ENCODE results near the gene SLC38A8. TPM values are rescaled to one million over a fixed set of nuclear protein-coding genes. Genes with fewer than 3 reads are reported as not detected.

The SLC38A8 gene
- total RNA-seq, 1 experiment from 2014 or later: not detected

- CTCF ChIA-PET: no interaction called here
- DNase-seq (ENCODE audit: low read depth, low spot score) (no peak), ATAC-seq (no peak)
- intact Hi-C loops (cut with micrococcal nuclease; ENCODE audit: unreplicated experiment): no loop called here
- in situ Hi-C loops (cut with HindIII; ENCODE audit: low pct_unique_long_range_greater_than_20kb, low sequenced_read_pairs): no loop called here
- peaks cover 6% of the 10 kb centered on the region for H3K36me3 ChIP-seq (ENCODE audit: control insufficient read depth, insufficient read depth, low read length)
- no peaks in the 10 kb centered on the region for H3K4me1 ChIP-seq (ENCODE audit: control insufficient read depth, insufficient read depth, low read length)
- POLR2A ChIA-PET: no interaction called here
- no TSS peak for BruUV-seq (replicated peaks)
- no peak overlapping the region for H3K4me3 ChIP-seq (ENCODE audit: low read depth in 2 of 2, low read length in 2 of 2)
- no peaks in the 10 kb centered on the region for H3K27me3 ChIP-seq (ENCODE audit: control insufficient read depth, insufficient read depth, low read length)
- no peak for TF ChIP-seq TCF7L2 (IDR thresholded peaks at IDR 0.05; ENCODE audit: low read depth, low read length)
- TF ChIP-seq CTCF (IDR thresholded peaks at IDR 0.05): no peak
- TF ChIP-seq SIN3A (IDR thresholded peaks at IDR 0.05; ENCODE audit: borderline replicate concordance, insufficient read depth, low read depth, low read length): no peak
- TF ChIP-seq, protein P1, sequence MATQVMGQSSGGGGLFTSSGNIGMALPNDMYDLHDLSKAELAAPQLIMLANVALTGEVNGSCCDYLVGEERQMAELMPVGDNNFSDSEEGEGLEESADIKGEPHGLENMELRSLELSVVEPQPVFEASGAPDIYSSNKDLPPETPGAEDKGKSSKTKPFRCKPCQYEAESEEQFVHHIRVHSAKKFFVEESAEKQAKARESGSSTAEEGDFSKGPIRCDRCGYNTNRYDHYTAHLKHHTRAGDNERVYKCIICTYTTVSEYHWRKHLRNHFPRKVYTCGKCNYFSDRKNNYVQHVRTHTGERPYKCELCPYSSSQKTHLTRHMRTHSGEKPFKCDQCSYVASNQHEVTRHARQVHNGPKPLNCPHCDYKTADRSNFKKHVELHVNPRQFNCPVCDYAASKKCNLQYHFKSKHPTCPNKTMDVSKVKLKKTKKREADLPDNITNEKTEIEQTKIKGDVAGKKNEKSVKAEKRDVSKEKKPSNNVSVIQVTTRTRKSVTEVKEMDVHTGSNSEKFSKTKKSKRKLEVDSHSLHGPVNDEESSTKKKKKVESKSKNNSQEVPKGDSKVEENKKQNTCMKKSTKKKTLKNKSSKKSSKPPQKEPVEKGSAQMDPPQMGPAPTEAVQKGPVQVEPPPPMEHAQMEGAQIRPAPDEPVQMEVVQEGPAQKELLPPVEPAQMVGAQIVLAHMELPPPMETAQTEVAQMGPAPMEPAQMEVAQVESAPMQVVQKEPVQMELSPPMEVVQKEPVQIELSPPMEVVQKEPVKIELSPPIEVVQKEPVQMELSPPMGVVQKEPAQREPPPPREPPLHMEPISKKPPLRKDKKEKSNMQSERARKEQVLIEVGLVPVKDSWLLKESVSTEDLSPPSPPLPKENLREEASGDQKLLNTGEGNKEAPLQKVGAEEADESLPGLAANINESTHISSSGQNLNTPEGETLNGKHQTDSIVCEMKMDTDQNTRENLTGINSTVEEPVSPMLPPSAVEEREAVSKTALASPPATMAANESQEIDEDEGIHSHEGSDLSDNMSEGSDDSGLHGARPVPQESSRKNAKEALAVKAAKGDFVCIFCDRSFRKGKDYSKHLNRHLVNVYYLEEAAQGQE (IDR thresholded peaks at IDR 0.05; ENCODE audit: insufficient read depth in 1 of 2, low read depth in 2 of 2, low read length in 1 of 2): no peak
- TF ChIP-seq POLR2AphosphoS5 (IDR thresholded peaks at IDR 0.05; ENCODE audit: low read depth, low read length): no peak
- H3K9me3 ChIP-seq (ENCODE audit: control insufficient read depth, insufficient read depth, low read depth, low read length): no peaks in the 10 kb centered on the region
- H3K27ac ChIP-seq (ENCODE audit: low read length): no peak overlapping the region
Observed at GRCh38 chr16:84068783-84069462, 26.3 kb upstream of the SLC38A8 start.

DNA sequence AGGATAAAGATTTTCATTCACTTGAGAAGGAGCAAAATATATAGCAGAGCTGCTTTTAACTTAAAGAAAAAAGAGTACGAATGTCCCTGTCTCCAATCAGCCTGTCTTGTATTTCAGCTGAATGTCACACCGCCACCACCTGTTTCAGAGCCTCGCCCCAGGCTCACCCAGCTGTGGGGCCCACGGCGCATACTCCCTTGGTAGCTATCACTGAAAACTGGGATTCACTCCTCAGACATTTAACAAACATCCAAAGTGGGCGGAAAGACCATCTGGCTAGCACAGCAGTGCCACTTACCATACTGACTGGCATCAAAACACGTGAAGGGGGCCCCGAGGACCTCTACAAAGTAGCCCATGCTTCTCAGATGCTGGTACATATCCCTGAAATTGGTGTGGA is 25.4 kb upstream of the SLC38A8 start:
- Histone ChIP-seq H3K36me3 (ENCODE audit: control insufficient read depth, insufficient read depth, low read length) (peaks cover 6% of the 10 kb centered on the region), H3K27ac (ENCODE audit: low read length) (no peak overlapping the region), H3K4me3 (ENCODE audit: low read depth in 2 of 2, low read length in 2 of 2) (no peak overlapping the region), H3K4me1 (ENCODE audit: control insufficient read depth, insufficient read depth, low read length) (no peaks in the 10 kb centered on the region), H3K27me3 (ENCODE audit: control insufficient read depth, insufficient read depth, low read length) (no peaks in the 10 kb centered on the region), H3K9me3 (ENCODE audit: control insufficient read depth, insufficient read depth, low read depth, low read length) (no peaks in the 10 kb centered on the region)
- ChIA-PET POLR2A (no interaction called here), CTCF (no interaction called here)
- BruUV-seq (replicated peaks): no TSS peak
- intact Hi-C loops (cut with micrococcal nuclease; ENCODE audit: unreplicated experiment): no loop called here
- DNase-seq (ENCODE audit: low read depth, low spot score) (no peak), ATAC-seq (no peak)
- TF ChIP-seq CTCF (IDR thresholded peaks at IDR 0.05) (no peak), SIN3A (IDR thresholded peaks at IDR 0.05; ENCODE audit: borderline replicate concordance, insufficient read depth, low read depth, low read length) (no peak), TCF7L2 (IDR thresholded peaks at IDR 0.05; ENCODE audit: low read depth, low read length) (no peak), POLR2AphosphoS5 (IDR thresholded peaks at IDR 0.05; ENCODE audit: low read depth, low read length) (no peak)
- TF ChIP-seq, protein P1 (IDR thresholded peaks at IDR 0.05; ENCODE audit: insufficient read depth in 1 of 2, low read depth in 2 of 2, low read length in 1 of 2): no peak
- in situ Hi-C loops (cut with HindIII; ENCODE audit: low pct_unique_long_range_greater_than_20kb, low sequenced_read_pairs): no loop called here

All from Panc1 (cell line).